HG03457 (cell line): ENCODE measurements around the gene SORT1.
"Not testable (repeated sequence)": the region's sequence is repeated elsewhere in the genome, so short reads cannot be mapped to it uniquely, and the experiment has no call there.

ENCODE experiments used
- ATAC-seq: cut with Tn5 transposase; IDR thresholded peaks from one replicate; pipeline ENCODE4 v1.9.1; 2021; ENCODE audit warnings: moderate number of reproducible peaks; ENCODE audit not compliant: unreplicated experiment

SORT1 gene

DNA sequence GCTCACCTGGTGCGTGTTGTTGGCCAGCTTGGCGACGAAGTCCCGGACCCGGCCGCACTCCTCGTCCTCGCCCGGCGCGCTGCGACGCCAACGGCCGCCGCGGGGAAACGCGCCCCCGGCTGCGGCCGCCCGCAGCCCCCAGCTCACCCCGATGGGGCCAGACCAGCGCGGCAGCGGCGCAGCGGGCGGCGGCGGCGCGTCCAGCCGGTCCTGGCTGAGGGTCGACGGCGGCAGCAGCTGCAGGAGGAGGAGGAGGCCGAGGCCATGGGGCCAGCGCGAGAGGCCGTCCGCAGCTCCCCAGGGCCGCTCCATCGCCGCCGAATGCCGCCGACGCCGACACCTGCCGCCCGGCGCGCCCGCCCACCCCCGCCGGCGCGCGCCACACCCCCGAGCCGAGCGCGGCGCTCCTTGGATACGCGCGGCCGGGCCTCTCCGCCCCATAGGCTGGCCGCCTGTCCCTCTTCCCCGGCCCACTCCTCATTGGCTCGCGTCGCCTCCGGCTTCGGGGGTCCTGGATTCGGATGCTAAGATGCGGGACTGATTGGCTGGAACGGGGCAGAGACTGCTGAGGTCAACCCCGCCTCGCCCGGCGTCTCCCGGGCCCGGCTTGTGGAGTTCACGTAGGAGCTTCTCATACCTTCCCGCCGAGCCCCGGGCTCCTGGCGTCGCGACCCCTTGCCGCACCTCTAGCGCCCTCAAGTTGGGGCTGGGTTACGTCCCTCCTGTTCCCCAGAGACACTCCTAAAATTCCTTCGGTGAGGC is at the start of gene SORT1:
TSS of gene SORT1 (minus strand) at position 338 of the 762 bp plus-strand sequence. CDS start at position 312, 26 bp downstream.
- peak; percentile 72 for ATAC-seq

DNA sequence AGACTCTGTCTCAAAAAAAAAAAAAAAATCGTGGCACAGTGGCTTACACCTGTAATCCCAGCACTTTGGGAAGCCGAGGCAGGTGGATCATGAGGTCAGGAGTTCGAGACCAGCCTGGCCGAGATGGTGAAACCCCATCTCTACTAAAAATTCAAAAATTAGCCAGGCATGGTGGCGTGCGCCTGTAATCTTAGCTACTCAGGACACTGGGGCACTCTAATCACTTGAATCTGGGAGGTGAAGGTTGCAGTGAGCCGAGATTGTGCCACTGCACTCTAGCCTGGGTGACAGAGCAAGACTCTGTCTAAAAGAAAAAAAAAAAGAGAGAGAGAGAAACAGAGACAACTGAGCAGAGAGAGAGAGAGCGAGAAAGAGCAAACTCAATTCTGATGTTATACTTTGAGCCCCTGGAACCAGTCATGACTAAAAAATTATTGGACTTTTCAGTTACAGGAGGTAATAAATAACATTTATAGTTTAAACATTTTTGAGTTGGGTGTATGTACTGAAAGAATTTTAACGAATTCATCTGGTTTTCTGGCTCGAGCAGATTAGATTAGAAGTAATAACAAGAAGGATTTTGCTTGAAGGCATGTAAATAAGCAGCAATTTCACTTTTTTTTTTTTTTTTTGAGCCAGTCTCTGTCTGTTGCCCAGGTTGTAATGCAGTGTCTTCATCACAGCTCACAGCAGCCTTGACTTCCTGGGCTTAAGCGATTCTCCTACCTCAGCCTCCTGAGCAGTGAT is 48.4 kb upstream of the SORT1 start:
- ATAC-seq = not testable (repeated sequence)

DNA sequence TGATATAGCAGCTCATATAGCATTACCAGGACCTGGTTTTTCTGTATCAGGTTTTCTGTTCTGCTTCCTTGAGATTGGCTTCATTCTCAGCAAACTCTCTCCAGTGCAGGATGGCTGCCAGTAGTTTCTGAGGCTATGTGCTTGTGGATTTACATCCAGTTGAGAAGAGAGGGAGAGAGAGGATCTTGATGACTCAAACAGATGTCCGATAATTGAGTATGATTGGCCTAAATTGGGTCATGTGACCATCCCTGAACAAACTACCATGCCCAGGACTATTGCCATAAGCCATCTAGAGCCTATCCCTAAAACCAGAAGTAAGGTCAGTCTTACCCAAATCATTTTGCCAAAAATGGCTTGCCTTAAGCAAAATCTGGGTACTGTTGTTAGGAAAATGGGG is 46.6 kb upstream of the SORT1 start:
- ATAC-seq = no peak

DNA sequence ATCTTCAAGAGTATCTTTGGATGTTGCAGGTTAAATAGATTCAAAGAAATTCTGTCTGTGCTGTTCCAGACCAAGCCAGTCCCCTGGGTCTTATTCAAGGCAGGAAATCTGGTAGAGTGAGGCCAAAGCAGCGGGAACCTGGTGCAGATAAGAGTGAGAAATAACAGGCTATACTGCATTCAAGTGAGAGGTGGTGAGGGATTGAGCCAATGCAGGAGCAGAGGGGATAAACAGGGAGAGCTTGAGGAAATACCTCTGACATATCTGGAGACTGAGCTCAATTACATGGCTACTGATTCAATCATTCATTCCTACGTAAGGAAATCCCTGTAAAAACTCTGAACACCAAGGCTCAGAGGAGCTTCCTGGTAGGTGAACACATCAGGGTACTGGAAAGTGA is 45.8 kb upstream of the SORT1 start:
- ATAC-seq = no peak

DNA sequence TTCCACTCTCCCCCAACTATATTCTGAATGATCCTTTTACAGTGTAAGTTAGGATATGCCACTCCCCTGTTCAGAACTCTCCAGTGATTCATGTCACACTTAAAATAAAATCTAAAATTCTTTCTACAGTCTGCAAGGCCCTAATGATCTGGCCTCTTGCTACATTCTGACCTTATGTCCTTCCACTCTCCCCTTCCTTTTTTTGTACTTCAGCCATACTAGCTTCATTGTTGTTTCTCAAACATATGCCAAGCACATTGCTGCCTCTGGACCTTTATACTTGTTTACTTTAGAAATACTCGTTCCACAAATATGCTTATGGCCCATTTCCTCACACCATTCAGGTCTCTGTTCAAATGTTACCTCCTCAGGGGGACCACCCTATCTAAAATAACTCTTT is 43.4 kb upstream of the SORT1 start:
- no peak for ATAC-seq

DNA sequence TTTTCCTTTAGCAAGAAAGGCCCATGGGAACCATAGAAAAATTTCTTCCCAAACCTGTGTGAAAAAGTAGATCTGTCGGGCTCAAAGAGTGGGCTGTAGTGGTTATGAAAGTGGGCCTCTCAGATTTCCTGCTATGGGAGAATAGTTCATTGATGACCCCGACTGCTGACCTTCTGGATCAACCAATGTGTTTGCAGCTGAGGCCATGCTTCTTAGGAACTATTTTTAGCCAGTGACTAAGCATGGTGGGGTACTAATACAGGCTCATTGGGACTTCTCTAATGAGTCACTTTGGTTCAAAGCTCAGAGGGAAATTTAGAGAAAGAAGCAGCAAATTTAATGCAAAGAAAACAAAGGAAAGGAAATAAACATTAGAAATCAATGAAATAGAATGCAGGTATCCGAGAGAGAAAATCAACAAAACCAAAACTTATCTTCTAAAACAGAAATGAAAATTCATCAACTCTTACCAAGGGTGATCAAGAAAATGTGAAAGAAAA is 41.1 kb upstream of the SORT1 start:
- ATAC-seq = no peak

DNA sequence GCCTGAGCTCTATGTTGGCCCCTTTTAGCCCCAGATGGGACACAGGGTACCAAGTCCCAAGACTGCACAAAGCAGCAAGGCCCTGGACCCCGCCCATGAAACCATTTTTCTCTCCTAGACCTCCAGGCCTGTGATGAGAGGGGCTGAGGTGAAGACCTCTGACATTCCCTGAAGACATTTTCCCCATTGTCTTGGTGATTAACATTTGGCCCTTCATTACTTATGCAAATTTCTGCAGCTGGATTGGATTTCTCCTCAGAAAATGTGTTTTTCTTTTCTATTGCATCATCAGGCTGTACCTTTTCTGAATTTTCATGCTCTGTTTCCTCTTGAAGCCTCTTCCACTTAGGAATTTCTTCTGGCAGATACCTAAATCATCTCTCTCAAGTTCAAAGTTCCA is 36.8 kb upstream of the SORT1 start:
- ATAC-seq = no peak

DNA sequence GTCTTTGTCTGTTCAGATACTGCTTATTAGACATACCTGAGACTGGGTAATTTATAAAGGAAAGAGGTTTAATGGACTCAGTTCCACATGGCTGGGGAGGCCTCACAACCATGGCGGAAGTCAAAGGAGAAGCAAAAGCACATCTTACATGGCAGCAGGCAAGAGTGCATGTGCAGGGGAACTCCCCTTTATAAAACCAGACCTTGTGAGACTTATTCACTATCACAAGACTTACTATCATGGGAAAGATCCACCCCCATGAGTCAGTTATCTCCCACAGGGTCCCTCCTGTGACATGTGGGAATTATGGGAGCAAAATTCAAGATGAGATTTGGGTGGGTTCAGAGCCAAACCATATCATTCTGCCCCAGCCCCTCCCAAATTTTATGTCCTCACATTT is 35.6 kb upstream of the SORT1 start:
- no peak for ATAC-seq

DNA sequence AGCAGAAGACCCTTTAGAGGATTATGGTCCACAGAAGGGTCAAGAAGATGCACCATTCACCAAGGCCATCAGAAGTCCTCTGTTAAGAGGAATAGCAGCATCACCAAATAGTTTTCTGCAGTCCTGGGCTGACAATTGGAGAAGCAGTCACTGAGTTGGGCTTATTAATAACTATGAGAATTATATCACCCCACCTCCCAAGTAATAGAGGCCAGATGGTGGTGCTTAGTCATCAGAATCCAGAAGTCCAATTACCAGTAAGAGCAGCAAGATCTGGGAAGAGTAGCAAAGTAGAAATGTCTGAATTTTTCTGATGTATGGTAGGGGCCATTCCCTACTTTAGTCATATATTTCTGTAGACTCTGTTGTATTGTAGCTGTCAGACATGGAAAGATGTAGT is 34.6 kb upstream of the SORT1 start:
- ATAC-seq = no peak

DNA sequence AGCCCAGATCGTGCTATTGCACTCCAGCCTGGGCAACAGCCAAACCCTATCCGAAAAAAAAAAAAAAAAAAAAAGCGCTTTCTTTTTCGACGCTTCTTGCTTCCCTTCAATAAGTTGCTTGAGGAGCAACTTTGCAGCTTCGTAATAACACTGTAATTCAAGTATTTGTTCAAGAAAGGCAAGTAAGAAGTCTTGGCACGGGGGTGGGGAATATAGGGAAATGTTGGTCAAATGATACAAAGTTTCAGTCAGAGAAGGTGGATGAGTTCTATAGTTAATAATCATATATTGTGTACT is 29.4 kb upstream of the SORT1 start:
- ATAC-seq = no peak

DNA sequence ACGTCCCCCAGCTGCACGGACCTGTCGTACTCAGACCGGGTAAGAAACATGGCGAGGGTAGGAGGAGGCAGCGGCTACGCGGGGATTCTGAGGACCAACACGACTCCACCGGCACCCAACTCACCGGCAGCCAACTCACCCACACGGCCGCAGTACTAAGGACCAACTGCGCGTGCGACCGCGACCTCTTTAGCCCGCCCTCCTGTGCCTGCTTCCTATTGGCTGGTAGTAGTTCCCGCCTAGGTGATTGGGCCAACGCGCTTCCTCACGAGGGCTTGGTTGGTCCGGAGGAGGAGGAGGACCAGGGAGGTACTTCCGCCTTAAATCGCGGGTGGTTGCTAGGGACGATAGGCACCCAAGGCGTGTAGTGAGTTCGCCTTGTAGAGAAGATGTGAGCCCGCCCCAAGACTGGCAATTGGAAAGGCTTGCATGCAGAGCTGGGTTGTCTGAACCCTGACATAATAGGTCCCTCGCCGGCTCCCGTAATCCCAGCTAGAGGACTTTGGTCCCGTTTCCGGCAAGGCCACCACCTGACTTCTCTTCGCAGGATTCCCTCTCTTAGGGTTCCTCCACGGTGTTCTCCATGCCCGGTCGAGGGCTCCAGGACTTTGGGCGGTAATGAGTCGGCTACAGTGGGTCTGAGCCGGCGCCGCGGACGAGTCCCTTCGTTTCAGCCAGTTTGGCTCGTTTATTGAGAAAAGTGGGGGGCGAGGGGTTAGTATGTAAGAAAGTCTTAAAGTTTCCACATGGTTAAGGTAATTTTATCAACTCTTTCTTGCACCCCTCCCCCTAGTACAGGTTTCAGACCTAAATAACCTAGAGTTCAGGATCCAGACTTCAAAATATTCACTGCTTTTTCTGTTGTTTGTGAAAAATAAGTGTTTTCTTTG is 28.8 kb upstream of the SORT1 start, which contains the start of gene PSMA5:
TSS of gene PSMA5 (minus strand) at position 168 of the 890 bp plus-strand sequence. CDS start at position 50, 118 bp downstream.
- ATAC-seq = peak; percentile 86

DNA sequence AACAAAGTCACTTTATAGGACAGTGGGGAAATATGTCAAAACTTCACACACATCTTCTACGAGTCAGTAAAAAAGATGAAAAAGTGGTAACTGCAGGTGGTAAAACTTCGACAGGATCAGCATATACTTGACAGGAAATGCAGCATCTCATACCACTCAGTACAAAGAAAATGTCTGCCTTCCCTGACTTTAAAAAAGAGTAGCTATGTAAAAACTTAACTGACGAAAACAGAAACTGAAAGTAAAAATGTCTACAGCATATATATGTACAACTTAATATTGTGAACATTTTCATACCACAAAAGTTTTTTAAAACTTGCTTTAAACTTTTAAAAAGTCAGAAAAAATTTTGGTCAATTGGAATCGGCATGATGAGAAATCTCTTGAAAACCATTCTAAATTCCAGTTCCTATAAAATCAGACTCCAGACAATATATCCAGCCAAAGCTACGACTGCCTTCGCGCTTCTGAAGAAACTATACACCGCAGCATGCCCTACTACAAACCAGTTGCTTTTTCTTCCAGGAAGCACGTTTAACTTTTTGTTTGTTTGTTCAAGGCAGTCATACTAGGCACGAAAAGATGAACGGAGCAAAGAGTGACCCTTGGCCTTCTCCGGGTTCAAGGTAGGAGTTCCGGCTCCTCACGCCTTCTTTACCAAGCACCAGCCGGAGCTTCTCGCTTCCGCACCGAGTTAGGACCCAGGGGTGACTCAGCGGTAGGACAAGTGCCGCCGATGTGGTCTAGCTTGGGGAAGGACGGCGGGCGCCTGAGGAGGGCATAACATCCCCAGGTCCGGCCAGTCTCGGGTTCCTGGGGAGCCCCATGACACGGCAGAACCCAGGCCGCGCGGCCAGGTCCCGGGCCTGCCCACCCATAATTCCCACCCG is 27.9 kb upstream of the SORT1 start:
- peak; percentile 21 for ATAC-seq

DNA sequence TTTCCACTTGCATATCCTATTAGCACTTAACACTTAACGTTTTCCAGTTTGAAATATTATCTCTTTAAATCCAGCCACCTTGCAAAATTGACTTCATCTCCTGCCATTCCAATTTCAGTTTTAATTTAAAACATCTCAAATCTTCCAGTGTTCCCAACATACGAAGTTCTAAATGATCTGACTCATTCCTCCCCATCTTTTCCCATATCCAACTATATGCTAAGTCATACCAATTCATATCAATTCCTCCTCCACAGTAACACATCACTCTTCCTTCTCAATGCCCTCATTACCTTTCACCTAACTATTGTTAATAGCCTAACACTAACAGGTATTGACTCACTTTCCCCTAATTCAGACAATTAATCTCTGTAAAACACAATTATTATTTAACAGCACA is 25.8 kb upstream of the SORT1 start:
- ATAC-seq = no peak

DNA sequence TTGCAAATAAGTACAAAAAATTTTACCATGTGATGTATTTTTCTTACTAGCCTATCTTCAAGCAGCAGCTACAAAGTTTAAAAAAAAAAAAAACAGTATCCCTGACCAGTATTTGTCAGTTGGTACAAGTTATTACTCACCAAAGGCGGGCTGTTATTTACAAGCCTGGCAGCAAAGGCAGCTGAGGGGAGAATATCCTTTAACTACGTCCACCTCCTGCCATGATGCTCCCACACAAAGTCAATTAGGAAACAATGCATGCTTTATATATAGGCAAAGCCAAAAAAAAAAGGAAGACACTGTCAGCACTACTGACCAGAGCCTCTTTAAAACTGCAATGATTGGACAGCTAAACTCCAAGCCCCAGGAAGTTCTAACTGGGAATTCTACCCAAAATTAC is 14.8 kb upstream of the SORT1 start:
- ATAC-seq = no peak

DNA sequence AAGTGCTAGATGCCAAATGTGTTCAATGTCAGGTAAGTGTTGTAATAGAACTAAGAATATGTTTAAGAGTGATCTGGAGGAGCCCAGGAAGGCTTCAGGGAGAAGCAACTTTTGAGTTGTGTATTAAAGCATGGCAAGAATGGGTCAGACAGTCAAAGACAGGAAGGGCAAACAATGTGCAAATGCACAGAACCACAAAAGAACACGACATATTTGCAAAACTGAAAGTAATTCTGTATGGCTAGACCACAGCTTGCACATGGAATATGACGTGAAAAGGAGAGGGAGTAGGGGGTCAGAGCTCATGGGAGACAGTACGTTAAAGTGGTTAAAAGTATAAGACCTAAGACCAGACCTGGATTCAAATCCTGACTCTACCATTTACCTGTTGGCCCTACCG is 7.1 kb upstream of the SORT1 start:
- no peak for ATAC-seq

DNA sequence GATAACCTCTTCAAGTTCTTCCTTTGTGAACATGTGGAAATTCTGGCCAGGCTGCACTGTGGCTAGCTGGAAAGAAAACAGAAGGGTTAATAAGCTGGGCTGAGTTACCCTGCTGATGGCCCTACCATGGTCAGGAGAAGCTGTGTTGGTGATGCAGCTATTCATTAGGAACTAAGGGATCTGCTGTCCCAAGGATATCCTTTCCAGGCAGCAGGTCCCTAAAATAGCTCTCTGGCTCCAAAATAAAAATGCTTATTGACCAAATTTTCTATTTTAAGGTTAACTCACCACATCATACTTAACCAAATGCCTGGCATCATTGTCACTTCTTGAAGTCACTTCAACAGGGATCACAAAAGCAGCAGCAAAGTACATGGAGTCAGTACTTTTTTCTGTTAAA is 4.3 kb upstream of the SORT1 start:
- no peak for ATAC-seq

DNA sequence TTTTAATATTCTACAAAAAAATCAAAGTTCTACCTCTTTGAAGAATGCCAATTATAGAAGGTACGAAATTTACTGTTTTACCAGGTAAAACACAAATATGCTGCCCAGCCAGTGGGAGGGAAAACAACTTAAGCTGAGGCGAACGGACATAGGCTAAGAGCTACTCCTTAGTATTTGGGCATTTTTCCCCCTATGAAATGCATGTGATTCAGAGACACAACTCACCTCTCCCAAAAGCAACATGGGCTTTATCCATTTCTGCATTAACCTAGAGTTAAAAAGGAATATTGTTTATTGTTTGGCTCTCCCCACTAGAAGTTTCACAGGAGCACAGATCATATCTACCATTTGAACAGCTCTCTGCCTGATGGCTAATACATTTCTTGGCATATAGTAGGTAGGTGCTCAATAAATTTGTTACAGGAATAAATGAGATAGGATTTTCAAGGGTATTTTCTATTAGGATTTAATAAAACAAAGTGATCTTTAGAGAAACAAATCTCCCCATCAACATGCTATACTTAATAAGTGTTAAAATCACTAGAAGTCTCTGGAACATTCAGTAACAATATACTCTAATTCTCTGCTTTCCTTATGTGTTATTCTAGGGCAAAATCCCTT is 2.4 kb upstream of the SORT1 start:
- ATAC-seq = no peak

DNA sequence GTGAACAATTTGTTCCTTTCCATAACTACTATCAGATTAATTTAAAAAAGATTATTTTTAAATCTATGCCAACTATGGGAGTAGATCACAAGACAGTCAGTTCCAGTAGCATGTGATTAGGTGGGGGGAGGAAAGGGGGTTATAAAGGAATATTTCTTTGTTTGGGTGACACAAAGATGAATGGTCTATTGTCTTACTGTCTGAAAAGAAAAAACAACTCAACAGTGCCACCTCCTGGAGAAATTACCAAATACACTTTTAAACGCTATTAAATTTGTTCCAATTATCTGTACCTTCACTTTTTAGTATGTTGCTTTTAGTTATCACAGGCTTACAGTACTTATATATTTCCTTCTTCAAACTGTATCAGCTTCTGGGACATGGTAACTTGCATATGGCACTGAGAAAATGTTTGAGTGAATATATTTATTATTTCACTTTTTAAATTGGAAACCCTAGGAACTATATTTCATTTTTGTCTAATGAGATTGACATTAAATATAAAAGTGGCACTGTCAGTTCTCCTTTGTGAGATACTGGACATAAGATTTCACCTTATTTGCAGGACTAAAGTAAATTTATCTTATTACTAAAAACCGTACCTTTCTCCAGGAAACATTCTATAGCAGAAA is 1.7 kb upstream of the SORT1 start:
- ATAC-seq = no peak
